ENCODE data around the gene EML6.

EML6 gene

DNA sequence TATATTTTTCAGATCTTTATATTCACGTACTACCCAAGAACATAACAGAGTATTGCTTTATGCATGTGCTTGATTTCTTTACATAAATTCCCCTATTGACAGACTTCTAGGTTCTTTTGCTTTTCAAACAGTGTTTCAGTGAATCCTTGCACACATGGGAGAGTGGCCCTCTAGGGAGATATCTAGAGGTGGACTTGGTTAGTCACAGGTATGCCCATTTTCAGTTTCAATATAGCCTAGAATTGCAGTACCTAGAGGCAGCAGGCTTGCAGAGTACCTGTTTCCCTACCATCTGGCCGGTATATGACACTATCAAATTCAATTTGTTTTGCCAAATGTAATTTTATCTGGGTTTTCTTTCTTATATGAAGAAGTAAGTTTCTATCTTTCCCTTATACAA lies 36.8 kb downstream of the EML6 start:
- DNase-seq = no peak

DNA sequence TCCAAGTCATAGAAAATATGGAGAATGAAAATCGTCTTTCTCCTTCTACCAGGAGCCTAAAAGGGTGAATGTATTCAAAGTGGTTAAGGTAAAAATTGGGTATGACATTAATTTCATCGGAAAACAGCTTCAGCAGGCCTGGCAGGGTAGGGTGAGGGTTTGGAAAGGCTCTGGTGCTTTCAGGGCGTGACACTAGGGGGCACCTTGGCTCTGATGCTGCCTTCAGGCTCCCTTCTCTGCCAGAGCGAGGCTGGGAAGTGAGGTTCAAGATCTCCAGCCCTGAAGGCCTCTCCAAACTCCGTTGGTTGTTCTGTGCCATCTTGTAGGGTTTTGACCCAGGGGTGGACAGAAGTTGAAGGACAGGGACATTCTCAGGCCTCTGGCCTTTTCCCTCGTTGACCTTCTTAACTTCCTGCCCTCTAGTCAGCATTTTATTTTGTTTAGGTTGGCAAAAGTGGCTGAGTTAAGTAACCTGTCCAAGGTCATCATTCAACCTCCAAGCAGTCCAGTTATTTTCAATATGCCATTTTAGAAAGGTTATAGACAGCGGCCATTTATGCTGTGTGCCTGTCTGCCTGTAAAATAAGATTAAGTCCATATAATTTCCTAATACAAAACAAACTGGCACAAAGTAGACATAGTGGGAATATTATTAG lies 40.3 kb downstream of the EML6 start:
- peak in 1 of 2 experiments; percentile 26 for DNase-seq

DNA sequence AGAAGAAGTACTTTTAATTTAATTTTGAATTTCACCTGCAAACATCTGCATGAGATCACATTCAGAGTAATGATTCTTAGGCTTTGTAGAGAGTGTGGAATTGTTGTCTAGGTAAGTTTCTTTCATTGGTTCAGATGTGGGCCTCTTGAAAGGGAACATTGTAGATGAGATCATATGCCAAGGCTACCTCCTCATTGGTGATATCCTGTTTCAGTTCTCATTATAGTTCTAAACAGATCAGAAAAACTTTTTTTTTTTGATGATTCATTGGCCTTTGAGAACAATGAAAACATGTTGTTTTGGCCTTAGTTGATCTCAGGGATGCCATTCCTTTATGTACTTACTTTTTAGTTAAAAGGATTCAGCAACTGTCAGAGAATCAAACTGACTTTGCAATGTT lies 44.5 kb downstream of the EML6 start:
- DNase-seq = no peak

DNA sequence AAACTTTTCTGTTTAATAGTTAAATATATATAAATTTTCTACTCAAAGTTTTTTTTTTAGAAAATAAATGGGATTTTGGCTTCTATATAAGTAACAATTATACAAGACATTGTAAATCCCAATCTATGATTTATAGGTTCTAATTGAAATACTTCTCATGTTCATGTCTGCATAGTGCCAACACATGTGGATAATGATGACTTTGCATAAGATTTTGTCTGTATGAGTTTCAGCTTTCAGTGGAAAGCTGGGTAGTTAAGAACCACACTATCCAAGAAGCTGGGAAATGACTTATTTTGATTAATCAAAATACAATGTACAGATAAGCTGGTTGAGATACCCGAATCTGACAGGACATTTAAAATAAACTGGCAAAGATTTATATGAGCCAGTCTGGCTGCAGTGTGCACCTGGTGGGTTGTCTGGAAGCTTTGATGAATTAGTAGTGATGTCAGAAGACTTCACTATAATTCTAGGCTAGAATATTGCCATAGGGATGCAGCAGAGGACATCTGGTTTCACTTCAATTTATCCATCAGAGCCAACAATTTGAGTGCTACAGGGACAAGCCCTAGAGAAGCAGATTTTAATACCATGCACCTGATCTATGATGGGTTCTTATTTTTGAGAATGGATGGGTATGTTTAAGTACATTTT lies 45.4 kb downstream of the EML6 start:
- DNase-seq = no peak

DNA sequence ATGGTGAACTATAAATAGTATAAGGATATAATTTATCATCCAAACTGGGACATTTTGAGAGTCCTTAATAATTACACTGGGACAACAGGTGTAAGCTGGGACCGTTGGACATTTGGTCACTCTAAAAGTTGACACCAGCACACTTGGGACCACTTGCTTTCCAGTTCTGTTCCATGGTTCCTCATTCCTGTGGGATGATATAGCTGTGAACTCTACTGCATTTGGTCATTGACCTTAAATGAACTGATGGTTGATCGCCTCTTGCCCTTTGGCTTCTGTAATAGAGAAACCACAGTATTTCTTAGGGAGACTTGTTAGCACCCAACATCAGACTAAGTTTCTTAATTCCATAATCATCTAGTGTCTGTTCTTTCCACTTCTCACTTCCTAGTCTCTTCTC lies 46.7 kb downstream of the EML6 start:
- no peak for DNase-seq

DNA sequence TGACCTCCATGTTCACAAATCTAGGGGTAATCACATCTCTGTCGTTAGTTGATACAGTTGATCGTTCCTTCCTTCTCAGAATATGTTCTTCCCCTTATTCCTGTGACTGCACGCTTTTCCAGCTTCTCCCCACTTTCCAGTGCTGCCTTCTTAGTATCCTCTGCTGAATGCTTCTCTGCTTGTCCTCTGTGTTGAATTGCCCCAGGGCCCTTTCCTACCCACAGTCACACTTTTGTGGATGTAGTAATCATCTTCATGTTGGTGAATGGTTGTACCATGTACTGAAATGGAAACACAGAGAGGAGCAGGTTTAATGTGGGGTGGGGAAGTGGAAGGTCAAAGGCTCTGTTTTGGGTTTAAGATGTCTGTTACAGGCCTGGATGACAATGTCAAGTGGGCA lies 47.2 kb downstream of the EML6 start:
- DNase-seq = no peak

DNA sequence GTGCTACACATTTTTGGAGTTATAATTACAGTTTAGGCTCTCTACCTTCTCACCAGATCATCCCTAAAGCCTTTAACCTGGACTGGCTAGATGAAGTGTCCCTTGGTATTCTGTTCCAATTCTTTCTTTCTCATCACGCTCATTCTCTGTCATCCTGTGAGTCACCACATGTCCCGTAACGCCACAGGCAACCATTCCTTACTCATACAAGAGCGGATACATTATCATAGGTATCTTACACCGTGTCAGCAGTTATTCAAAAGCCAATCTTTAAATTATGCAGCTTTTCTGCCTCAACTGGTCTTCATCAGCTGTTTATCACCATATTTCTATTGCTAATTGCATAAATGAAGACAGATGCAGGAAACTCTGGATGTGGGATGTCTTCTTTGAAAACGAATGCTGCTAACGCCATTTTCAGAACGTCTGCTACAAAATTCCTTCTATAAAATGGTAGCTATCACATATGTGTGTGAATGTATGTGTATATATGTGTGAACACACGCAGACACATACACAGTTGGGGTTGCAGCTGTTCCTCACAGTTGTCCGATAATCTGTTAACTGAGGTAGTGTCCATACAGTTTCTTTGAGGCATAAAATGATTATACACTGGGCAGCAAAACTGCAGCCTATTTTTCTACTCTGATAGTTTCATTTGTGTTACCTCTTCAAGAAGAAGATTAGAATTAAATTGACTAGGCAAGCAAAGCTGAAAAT lies 47.9 kb downstream of the EML6 start:
- DNase-seq = no peak

DNA sequence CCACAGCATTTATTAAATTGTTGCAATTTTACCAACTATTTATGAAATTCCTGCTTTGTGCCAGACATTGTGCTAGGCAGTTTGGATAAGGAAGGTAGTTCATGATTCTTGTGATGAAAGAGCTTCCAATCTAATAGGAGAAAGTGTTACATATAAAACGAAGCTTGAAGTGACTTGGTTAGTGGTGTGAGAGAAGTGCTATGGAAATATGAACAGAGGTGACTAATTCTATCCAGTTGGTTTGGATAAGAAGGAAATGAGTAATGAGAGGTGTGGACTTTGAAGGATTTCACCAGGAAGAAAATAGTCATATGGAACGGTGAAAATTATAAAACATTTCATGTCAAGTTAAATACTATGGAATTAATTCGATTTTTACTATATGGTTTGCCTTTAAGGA lies 48.6 kb downstream of the EML6 start:
- no peak for DNase-seq

DNA sequence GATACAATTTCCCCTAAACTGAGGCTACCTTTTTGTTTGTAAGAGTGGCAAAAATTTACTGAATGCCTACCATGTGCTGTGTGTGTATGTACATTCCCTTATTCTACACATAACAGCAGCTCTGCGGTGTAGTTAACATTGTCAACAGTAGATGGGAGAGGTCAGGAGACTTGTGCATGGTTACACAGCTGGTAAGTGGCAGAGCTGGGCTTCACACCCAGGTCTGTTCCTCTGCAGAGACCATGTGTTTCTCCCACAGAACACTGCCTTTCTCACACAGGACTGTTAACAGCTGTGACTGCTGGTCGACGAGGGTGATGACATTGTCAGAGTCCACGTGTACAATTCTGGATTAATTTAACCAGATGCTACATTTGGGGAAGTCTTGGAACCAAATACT lies 49.1 kb downstream of the EML6 start:
- no peak for DNase-seq

DNA sequence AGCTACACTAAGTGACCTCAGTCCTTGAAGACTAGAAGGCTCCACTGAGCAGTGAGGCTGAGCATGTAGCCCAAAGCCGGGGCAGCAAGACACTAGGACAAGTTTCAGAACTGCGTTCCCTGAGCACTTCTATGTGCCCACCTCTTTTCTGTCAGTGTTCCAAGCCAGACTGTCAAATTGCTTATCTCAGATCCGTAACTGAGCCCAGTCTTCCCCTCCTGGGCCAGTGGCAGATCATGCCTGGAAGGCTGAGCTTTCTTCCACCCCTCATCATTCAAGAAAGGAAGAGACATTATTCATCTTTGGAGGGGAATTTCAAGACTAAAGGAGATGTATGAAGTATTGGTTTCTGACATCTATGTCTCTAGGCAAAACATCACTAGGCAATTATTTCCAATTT lies 49.8 kb downstream of the EML6 start:
- DNase-seq = no peak

DNA sequence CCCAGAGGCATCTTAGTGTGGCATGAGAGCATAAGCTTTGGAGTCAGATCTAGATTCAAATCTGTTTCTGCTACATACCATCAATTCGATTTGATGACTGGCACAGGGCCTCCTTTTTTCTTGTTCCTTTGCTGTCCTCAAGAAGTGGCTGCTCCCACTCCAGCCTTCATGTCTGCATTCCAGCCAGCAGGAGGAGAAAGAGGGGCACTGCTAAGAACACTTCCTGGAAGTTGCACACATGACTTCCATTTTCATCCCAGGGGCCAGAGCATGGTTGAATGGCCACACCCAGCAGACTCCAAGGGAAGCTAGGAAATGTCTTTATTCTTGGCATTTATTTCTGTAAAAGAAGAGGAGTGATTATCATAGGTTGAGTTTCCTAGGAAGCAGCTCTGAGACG lies 50.4 kb downstream of the EML6 start:
- DNase-seq = peak in 1 of 2 experiments; percentile 11

DNA sequence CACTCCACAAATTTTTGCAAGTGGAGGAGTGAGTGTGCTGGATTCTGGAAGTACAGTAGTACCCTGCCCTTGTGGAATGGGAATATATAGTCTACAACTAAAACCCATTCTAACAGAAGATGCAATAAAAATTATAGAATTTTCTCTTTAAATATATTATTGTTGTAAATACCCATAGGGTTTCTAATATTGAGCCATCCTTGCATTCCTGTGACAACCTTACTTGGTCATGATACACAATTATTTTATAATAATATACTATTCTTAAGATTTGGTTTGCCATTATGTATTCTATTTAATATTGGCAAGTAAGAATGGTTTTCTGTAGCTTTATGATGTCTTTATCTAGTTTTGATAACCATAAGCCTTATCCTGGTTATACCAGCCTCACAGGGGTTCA lies 52.2 kb downstream of the EML6 start:
- DNase-seq = no peak

DNA sequence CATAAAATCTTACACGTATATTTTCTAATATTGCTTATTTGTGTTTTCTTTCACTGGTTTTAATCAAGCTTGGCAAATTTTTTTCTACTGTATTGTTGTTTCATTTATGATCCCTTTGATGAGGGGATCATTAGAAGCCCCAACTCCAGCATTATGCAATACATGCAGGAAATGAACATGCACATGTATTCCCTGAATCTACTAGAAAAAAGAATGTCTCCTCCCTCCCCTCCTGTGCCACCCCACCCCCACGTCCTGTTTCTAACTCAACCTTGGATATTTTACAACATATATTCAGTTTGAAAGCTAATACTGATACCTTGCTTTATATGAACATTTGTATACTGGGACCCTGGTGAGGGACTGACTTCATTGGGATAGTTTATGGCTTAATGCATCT lies 53.0 kb downstream of the EML6 start:
- no peak for DNase-seq

DNA sequence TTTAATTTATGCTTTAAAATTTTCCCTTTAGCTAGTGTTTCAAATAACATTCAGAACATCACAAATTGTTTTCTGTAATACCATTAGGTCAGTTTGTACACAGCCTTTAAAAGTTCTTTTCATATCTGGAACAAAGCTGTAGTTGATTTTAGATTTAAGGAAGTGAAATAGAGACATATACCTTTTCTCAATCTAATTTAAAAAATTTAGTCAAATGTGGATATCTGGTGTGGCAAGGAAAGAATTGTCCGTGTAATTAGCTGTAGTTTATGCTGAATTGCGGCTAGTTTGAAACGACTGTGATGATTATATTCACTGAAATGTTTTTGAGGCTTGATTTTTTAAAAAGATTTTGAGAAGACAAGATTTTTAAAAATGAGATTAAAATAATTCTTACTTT lies 59.9 kb downstream of the EML6 start:
- DNase-seq = no peak

DNA sequence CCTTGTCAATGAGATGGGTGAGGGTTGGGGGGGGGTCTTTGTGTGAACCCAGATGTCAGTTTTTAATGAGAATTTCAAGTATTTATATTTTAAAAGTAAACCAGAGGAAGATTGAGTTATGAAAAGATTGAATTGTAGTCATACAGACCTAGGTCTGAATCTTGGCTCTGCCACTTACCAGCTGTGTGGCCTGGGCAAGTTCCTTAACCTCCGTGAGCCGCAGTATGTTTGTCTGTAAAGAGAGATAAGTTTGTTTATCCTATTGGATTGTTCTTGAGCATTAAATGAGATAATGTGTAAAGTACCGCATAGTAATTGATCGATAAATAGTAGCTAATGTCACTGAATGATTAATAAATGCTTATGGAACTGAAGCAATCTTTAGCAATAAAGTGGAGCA lies 63.8 kb downstream of the EML6 start:
- no peak for DNase-seq

DNA sequence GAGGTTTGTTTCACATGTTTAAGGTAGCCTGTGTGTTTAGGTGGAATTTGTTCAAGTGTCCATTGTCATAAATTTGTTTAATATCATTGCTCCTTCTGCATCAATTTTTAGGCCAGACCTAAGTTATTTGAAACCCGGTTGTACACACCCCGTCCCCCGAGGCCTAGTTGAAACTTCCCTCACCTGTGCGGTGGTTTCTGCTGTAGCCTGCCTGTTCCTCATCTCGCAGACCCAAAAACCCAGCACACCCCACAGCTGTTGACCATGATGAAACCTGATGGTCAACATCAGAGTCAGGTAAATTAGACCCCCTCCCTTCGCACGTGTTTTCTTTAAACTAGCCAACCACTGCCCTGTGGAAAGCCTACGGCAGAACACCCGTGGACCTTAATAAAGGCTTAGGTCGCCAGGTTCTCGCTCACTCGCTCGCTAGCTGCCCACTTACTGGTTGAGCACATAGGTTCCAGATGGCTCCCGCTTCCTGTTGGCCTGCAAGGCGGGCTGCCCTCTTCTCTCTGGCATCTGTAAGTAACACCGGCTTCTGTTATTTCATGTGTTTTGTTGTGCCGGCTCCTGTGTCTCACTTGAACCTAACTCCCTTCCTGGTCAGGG lies 64.4 kb downstream of the EML6 start:
- DNase-seq = no peak

DNA sequence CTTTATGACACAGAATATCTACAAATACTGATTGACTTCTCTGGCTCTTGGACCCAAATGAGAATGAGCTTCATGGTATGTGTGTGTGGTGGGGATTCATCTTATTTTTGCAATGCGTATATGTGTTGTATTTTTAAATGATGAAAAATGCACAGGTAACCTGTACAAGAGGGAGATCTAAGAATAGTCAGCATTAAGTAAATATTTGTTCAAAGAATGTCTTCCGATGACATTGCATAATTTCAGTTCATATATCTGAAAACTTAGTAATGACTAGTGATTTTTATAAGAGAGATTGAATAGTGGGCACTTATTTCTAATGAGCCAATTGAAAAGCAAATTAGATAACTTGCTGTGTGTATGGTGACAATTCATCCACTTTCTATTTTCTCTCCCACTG lies 66.4 kb downstream of the EML6 start:
- DNase-seq = no peak

DNA sequence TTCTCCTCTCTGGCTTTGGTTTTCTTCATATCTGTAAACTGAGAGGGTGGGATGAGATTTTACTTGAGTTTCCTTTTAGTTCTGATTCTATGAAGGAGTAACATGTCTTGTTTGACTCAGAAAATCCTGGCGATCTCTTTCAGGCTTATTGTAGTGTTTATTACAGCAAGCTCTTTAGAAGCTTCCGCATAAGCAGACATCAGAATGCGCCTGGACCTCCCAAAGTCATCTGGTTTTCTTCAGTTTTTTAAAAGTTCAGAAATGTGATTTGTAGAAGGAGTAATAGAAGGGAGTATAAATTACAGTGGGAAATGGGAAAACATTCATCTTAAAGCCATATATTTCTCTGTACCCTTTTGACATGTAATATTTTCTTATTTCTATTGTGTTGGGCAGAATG lies 68.4 kb downstream of the EML6 start:
- no peak for DNase-seq

DNA sequence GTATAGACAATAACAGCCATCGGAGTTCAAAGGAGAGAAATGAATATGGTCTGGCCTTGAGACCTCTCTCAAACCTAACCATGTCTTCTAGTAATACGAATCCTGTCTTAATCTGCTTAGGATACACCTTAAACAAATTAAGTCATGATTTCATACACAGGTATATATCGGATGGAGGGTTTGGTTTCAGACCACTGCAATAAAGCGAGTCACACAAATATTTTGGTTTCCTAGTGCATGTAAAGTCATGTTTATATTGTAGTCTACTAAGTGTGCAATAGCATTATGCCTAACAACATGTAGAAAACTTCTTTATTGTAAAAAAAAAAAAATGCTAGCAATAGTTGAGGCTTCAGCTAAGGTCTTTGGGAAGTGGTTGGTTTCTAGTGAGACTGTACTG lies 73.8 kb downstream of the EML6 start:
- DNase-seq = no peak

DNA sequence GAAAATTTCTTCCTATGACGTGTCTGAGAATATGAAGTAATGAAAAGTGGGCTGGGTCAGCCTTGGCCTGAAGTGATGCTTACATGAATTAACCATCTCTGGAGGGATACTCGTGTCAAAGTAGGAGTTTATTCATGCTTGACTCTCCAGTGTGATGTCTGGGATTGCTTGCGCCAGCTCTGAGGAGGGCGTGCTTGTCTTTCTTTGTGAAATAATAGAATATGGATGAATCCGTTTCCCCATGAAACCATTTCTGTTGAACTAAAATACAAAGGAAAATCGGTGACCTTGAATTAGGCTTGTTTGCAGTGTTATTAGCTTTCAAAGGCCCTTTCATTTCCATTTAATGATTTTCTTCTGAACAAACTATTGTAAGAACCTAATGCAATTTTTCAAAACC lies 77.9 kb downstream of the EML6 start:
- DNase-seq = no peak

DNA sequence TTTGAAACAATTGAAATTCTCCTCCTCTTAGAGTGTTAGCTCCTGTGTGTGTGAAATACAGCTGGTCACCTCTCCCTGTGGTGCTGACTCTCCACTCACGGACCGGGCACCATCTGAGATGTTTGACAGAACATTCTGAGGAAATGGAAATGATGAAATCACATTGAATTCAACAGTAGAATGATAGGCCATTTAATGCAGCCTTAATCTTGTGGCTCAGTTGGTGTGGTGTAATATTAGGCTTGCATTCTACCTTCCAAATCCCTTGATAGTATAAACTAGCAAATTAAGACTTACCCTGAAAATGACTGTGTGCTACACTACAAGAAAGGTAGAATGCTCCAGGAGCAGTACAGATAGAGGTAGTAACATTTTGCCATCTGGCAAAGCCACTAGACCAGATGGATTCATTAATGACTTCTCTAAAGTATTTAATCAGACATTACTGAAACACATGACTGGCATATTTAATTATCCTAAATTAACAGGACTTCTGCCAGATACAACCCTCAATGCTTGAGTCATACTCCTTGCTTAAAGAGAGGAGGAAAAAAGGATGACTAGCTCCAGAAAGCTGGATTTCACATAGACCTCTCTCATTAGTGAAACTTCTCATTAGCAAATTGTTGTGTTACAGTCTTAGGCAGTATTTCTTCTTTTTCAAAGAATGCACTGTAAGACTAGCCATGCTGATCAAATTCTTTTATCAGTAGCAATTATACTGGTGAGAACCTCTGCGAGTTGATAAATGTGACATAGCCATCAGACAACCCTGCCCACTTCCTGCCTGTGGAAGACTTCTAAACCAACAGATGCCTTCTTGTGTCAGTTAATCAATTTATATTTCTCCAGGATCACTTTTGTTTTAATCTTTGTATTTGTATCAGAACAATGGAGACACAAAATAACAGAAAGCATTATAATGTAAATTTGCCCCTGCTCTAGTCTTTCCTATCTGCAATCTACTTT lies 80.6 kb downstream of the EML6 start:
- no peak for DNase-seq

DNA sequence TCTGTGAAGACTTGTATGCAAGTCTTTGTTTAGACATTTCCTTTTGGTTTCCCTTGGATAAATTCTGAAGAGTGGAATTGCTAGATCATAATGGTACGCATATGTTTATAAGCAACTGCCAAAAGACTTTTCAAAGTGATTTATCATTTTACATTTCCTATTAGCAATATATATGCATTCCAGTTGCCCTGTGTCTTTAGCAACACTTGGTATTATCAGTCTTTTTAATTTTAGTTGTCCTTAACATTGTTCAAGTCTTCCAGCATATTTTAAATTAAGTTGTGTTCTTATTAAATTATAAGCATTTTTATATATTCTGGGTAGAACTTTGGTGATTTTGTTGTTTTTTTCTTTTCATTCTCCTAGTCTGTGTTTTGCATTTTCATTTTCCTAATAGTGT lies 81.8 kb downstream of the EML6 start:
- DNase-seq = no peak

DNA sequence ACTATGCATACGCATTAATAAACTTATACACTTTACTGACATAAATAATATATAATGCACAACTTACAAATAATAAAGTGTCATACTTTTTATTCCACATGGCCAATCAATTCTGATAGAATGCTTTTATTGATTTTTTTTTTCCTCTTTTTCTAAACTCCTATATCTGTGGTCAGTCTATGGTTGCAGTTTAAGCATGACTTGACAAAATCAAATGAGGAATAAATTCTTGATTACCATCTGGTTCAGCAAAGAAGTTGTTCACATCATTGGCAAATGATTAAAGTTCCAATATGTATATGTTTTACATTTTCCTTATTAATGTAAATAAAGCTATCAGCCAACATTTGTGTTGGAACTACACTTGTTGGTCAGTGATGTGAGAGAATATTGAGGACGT lies 83.5 kb downstream of the EML6 start:
- DNase-seq = no peak
